ENCODE results near the gene AKT1S1.
A peak's percentile ranks its signal among the peaks of the same experiment; 100 is the strongest.

The AKT1S1 gene

DNA sequence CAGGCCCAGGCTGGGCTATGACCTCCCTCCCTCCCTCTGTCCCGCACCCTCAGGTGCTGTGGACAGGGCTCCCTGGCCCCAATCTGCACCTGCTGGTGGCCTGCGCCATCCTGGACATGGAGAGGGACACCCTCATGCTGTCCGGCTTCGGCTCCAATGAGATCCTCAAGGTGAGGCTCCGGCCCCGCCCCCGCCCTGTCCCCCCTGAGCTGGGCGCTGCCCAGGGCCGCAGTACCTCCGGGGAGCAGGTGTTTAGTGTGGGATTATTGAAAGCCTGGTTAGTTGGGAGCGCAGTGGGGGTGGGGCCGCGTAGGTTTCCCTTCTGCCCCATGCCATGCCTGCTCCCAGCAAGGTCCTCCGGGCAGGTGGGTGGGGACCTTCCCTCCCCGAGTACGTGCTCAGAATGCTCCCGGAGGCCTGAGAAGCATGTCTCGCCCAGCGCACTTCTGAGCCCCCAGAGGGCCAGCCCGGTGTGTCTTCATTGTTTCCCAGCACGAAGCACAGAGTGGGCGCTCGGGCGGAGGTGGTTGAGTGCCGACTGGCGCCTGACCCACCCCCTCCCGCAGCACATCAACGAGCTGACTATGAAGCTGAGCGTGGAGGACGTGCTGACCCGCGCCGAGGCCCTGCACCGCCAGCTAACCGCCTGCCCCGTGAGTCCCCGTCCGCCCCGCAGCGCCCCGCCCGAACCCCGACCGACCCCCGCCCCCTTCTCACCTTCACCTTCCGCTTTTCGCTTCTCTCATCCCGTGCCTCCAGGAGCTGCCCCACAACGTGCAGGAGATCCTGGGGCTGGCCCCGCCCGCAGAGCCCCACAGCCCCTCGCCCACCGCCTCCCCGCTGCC lies 10.7 kb upstream of the AKT1S1 start:
- DNase-seq (ENCODE audit: low read depth): peak; percentile 53
- H3K4me3 ChIP-seq (ENCODE audit: low read depth, low read length): peak overlapping the region; percentile 17
- TF ChIP-seq, protein P1, sequence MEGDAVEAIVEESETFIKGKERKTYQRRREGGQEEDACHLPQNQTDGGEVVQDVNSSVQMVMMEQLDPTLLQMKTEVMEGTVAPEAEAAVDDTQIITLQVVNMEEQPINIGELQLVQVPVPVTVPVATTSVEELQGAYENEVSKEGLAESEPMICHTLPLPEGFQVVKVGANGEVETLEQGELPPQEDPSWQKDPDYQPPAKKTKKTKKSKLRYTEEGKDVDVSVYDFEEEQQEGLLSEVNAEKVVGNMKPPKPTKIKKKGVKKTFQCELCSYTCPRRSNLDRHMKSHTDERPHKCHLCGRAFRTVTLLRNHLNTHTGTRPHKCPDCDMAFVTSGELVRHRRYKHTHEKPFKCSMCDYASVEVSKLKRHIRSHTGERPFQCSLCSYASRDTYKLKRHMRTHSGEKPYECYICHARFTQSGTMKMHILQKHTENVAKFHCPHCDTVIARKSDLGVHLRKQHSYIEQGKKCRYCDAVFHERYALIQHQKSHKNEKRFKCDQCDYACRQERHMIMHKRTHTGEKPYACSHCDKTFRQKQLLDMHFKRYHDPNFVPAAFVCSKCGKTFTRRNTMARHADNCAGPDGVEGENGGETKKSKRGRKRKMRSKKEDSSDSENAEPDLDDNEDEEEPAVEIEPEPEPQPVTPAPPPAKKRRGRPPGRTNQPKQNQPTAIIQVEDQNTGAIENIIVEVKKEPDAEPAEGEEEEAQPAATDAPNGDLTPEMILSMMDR (IDR thresholded peaks at IDR 0.05; ENCODE audit: insufficient read depth, low read depth, low read length, missing control alignments): no peak

DNA sequence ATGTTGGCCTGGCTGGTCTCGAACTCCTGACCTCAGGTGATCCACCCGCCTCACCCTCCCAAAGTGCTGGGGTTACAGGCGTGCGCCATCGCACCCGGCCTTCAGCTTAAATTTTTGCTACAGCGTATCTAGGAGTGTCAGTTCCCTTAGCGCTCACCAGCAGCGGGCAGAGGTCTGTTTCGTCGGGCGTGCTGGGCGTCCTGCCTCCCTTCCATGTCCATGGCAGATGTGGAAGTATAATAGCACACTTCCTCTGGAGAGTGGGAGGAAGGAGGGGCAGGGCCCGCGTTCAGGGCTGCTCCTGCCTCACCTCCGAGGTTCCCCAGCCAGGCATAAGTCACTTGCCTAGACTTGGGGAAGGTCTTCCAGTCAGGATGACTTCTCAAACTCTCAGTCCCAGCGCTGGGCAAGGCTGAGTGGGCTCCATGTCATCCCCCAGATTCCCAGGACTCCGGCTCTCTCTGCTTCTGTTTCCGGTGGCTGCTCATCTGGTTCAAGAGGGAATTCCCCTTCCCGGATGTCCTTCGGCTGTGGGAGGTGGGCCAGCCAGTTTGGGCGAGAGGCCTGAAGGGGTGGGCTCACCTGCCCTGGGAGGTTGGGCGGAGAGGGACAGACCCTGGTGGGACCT lies 10.0 kb upstream of the AKT1S1 start:
- no peak for DNase-seq (ENCODE audit: low read depth)
- TF ChIP-seq, protein P1 (IDR thresholded peaks at IDR 0.05; ENCODE audit: insufficient read depth, low read depth, low read length, missing control alignments): no peak
- H3K4me3 ChIP-seq (ENCODE audit: low read depth, low read length): no peak overlapping the region

DNA sequence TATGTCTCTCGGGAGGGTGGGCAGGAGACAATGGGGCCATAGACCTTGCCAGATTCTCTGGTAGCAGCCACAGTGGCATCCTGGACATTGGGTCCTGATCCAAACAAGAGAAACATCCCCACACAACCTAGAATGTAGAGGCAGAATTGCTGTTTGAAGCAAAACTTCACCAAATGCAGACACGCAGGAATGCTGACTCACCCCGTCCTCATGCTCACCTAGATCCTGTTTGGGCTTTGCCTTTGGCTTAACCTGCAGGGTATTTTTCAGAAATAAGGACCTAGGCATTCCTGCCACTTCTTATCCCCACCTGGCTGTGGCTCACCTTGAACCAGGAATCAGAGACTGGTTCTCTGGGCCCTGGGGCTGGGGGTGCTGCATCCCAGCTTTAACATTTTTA lies 7.6 kb upstream of the AKT1S1 start:
- no peak for DNase-seq (ENCODE audit: low read depth)
- TF ChIP-seq, protein P1 (IDR thresholded peaks at IDR 0.05; ENCODE audit: insufficient read depth, low read depth, low read length, missing control alignments): no peak
- H3K4me3 ChIP-seq (ENCODE audit: low read depth, low read length): no peak overlapping the region

DNA sequence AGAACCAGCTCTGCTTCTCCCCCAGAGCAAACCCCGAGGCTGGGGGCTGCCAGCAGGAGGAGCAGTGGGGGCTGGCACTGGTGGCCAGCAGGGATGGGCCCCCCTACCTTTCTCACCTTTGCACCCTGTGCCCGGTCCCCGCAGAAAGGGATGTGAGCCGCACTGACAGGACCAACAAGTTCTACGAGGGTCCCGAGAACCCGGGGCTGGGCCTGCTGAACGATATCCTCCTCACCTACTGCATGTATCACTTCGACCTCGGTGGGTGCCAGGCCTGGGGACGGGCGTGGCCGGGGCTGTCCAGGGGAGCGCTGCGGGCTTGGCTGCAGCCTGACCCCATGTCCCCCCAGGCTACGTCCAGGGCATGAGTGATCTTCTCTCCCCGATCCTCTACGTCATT lies 7.0 kb upstream of the AKT1S1 start:
- DNase-seq (ENCODE audit: low read depth): no peak
- no peak overlapping the region for H3K4me3 ChIP-seq (ENCODE audit: low read depth, low read length)
- TF ChIP-seq, protein P1 (IDR thresholded peaks at IDR 0.05; ENCODE audit: insufficient read depth, low read depth, low read length, missing control alignments): no peak

DNA sequence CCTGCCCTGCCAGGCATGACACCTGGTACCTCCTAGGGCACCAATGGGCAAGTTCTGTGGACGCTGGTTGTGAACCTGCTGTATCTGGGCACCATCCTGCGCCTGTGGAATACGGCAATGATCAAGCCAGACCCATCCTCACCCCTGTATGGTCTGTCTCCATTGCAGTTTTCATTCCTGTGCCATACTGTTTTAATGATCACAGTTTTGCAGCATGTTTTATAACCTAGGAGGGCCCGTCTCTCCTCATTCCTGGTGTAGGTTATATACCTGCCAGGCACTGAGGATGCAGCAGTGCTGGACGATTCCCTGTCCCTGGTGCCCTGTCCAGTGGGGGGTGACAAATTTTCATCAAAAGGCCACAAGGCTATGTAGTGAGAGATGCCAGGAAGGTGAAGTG lies 5.9 kb upstream of the AKT1S1 start:
- H3K4me3 ChIP-seq (ENCODE audit: low read depth, low read length): no peak overlapping the region
- TF ChIP-seq, protein P1 (IDR thresholded peaks at IDR 0.05; ENCODE audit: insufficient read depth, low read depth, low read length, missing control alignments): no peak
- DNase-seq (ENCODE audit: low read depth): no peak

DNA sequence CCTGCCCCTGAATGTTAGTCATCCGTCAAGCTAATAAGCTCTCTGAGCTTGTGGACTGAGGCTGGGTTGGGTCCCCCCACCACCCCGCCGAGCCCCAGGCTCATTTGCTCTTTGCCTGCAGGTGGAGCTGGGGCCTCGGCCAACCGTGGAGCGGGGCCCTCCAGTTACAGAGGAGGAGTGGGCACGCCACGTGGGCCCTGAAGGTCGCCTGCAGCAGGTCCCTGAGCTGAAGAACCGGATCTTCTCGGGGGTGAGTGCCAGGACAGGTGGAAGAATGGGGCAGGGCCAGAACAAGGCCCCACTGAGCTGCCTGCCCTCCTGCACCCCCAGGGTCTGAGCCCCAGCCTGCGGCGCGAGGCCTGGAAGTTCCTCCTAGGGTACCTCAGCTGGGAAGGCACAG lies 5.5 kb upstream of the AKT1S1 start:
- DNase-seq (ENCODE audit: low read depth): no peak
- TF ChIP-seq, protein P1 (IDR thresholded peaks at IDR 0.05; ENCODE audit: insufficient read depth, low read depth, low read length, missing control alignments): no peak
- H3K4me3 ChIP-seq (ENCODE audit: low read depth, low read length): no peak overlapping the region

Measured in GM12865 (cell line).